IMR-90 (cell line): Measurements from ENCODE around the gene AKT3. TPM values are rescaled to one million over a fixed set of nuclear protein-coding genes. Genes with fewer than 3 reads are reported as not detected.

Experiments
- ATAC-seq: fragments of 200-7000 bp; cut with Tn5 transposase; 2 replicates; pipeline ENCODE4 v1.9.1; 2020; ENCODE audit warnings: low read depth, mild to moderate bottlenecking, moderate library complexity
- BruUV-seq: library from RNA; stranded (reverse); fragments of 400-500 nt; replicated peaks from 2 replicates; lab custom pipeline; 2021; lab: Mats Ljungman, UMichigan
- CTCF ChIA-PET: fragments of 300-600 bp; formaldehyde crosslinking; extraction: SDS; loops from one replicate; lab custom pipeline; 2021; ENCODE audit warnings: antibody characterized with exemption; lab: Yijun Ruan, JAX
- POLR2A ChIA-PET: fragments of 300-600 bp; sonication (Branson Sonifier 250); formaldehyde crosslinking; loops from one replicate; lab custom pipeline; 2022; ENCODE audit warnings: antibody characterized with exemption; ENCODE audit not compliant: unreplicated experiment; lab: Charles Lee
- DNase-seq: peaks from one replicate; pipeline ENCODE4 v3.0.0; 2013
- H2AFZ ChIP-seq: replicated peaks from 2 replicates; pipeline ENCODE3; 2013; ENCODE audit warnings: low read length, mild to moderate bottlenecking; ENCODE audit not compliant: poor library complexity
- H2AK5ac ChIP-seq: 2 replicates; pipeline ENCODE4 v1.6.1; 2013; ENCODE audit warnings: low read depth, low read length, inconsistent platforms
- H2AK9ac ChIP-seq: replicated peaks from 2 replicates; pipeline ENCODE3; 2013; ENCODE audit warnings: mild to moderate bottlenecking, low read depth, low read length, moderate library complexity; ENCODE audit not compliant: poor library complexity
- H2BK120ac ChIP-seq: 2 replicates; pipeline ENCODE4 v1.6.1; 2013; ENCODE audit warnings: low read depth, low read length, inconsistent platforms
- H2BK15ac ChIP-seq: 3 replicates; pipeline ENCODE4 v1.6.1; 2013; ENCODE audit warnings: low read depth, low read length, inconsistent platforms
- H2BK20ac ChIP-seq: 2 replicates; pipeline ENCODE4 v1.6.1; 2013; ENCODE audit warnings: low read depth, mild to moderate bottlenecking, inconsistent platforms, low read length, moderate library complexity
- H2BK5ac ChIP-seq: 2 replicates; pipeline ENCODE4 v1.6.1; 2013; ENCODE audit warnings: mild to moderate bottlenecking, low read depth, low read length, inconsistent platforms; ENCODE audit not compliant: poor library complexity, severe bottlenecking
- H3K14ac ChIP-seq: replicated peaks from 2 replicates; pipeline ENCODE4 v1.6.1; 2013; ENCODE audit warnings: low read depth, low read length, inconsistent platforms
- H3K18ac ChIP-seq: 2 replicates; pipeline ENCODE4 v1.6.1; 2013; ENCODE audit warnings: low read depth, low read length, control low read depth
- H3K23ac ChIP-seq: 2 replicates; pipeline ENCODE4 v1.6.1; 2013; ENCODE audit warnings: low read depth, low read length, inconsistent platforms
- H3K27ac ChIP-seq: 2 replicates; pipeline ENCODE4 v1.5.1; 2013; ENCODE audit warnings: mild to moderate bottlenecking, control low read depth, low read length; ENCODE audit not compliant: insufficient read depth
- H3K27me3 ChIP-seq: 2 replicates; pipeline ENCODE4 v1.6.1; 2013; ENCODE audit warnings: low read length; ENCODE audit not compliant: control insufficient read depth, insufficient read depth
- H3K36me3 ChIP-seq: 2 replicates; pipeline ENCODE4 v1.6.1; 2013; ENCODE audit warnings: low read length, mixed read lengths; ENCODE audit not compliant: control insufficient read depth, insufficient read depth
- H3K4ac ChIP-seq: 2 replicates; pipeline ENCODE4 v1.6.1; 2013; ENCODE audit warnings: low read depth, low read length, inconsistent platforms
- H3K4me1 ChIP-seq: 2 replicates; pipeline ENCODE4 v1.6.1; 2013; ENCODE audit warnings: low read length, mixed read lengths; ENCODE audit not compliant: control insufficient read depth, insufficient read depth
- H3K4me2 ChIP-seq: 2 replicates; pipeline ENCODE4 v1.6.1; 2013; ENCODE audit warnings: low read depth, mild to moderate bottlenecking, control low read depth, low read length, moderate library complexity
- H3K4me3 ChIP-seq: 2 replicates; pipeline ENCODE4 v1.5.1; 2013; ENCODE audit warnings: low read depth, mild to moderate bottlenecking, control low read depth, low read length, moderate library complexity; ENCODE audit not compliant: insufficient read depth
- H3K56ac ChIP-seq: 2 replicates; pipeline ENCODE4 v1.6.1; 2013; ENCODE audit warnings: low read length, inconsistent platforms; ENCODE audit not compliant: insufficient read depth; ENCODE audit errors: extremely low read depth
- H3K79me1 ChIP-seq, 2 experiments: 2 replicates each; pipeline ENCODE4 v1.6.1; 2013; ENCODE audit warnings: low read length in 2 of 2, inconsistent platforms in 1 of 2, low read depth in 1 of 2
- H3K9ac ChIP-seq: 2 replicates; pipeline ENCODE4 v1.6.1; 2013; ENCODE audit warnings: low read depth, low read length, control low read depth
- H3K9me1 ChIP-seq: 2 replicates; pipeline ENCODE4 v1.6.1; 2013; ENCODE audit warnings: low read length, inconsistent platforms; ENCODE audit not compliant: insufficient read depth
- H3K9me3 ChIP-seq: 2 replicates; pipeline ENCODE4 v1.6.1; 2013; ENCODE audit warnings: low read length; ENCODE audit not compliant: control insufficient read depth, insufficient read depth
- H4K20me1 ChIP-seq: 2 replicates; pipeline ENCODE4 v1.6.1; 2013; ENCODE audit warnings: low read length, inconsistent platforms; ENCODE audit not compliant: insufficient read depth
- H4K5ac ChIP-seq: 2 replicates; pipeline ENCODE4 v1.6.1; 2013; ENCODE audit warnings: mild to moderate bottlenecking, low read depth, low read length, control low read depth
- H4K8ac ChIP-seq, 2 experiments: 2 replicates each; pipeline ENCODE4 v1.6.1; 2013; ENCODE audit warnings: low read depth in 2 of 2, low read length in 2 of 2, control low read depth in 1 of 2, inconsistent platforms in 1 of 2
- H4K91ac ChIP-seq: 2 replicates; pipeline ENCODE4 v1.6.1; 2013; ENCODE audit warnings: low read depth, low read length, inconsistent platforms; ENCODE audit not compliant: insufficient read depth
- BHLHE40 ChIP-seq: fragments of 150-350 bp; IDR thresholded peaks from 2 replicates; pipeline ENCODE4 v1.6.1; 2016; ENCODE audit warnings: mild to moderate bottlenecking, low read depth, low read length
- CEBPB ChIP-seq: IDR thresholded peaks from 2 replicates; pipeline ENCODE4 v1.6.1; 2012; ENCODE audit warnings: low read depth, low read length, improper control_type of control experiment
- CHD1 ChIP-seq: IDR thresholded peaks from 2 replicates; pipeline ENCODE4 v1.6.1; 2012; ENCODE audit warnings: low read depth, low read length, improper control_type of control experiment
- FOS ChIP-seq: fragments of 150-350 bp; IDR thresholded peaks from 2 replicates; pipeline ENCODE4 v1.6.1; 2016; ENCODE audit warnings: low read depth, low read length
- MAFK ChIP-seq: IDR thresholded peaks from 2 replicates; pipeline ENCODE4 v1.6.1; 2012; ENCODE audit warnings: low read depth, low read length, improper control_type of control experiment
- MAZ ChIP-seq: IDR thresholded peaks from 2 replicates; pipeline ENCODE4 v1.6.1; 2012; ENCODE audit warnings: low read depth, mild to moderate bottlenecking, low read length, improper control_type of control experiment, moderate library complexity, borderline replicate concordance
- MXI1 ChIP-seq: IDR thresholded peaks from 2 replicates; pipeline ENCODE4 v1.6.1; 2012; ENCODE audit warnings: low read depth, mild to moderate bottlenecking, low read length, moderate library complexity, borderline replicate concordance
- NFE2L2 ChIP-seq: fragments of 150-350 bp; IDR thresholded peaks from 2 replicates; pipeline ENCODE4 v1.6.1; 2016; ENCODE audit warnings: low read depth, mild to moderate bottlenecking, low read length
- POLR2A ChIP-seq: IDR thresholded peaks from 2 replicates; pipeline ENCODE4 v1.6.1; 2012; ENCODE audit warnings: mild to moderate bottlenecking, low read depth, low read length
- RAD21 ChIP-seq: IDR thresholded peaks from 2 replicates; pipeline ENCODE4 v1.6.1; 2012; ENCODE audit warnings: low read length, improper control_type of control experiment
- RCOR1 ChIP-seq: IDR thresholded peaks from 2 replicates; pipeline ENCODE4 v1.6.1; 2012; ENCODE audit warnings: mild to moderate bottlenecking, low read length, improper control_type of control experiment; ENCODE audit not compliant: insufficient replicate concordance
- RFX5 ChIP-seq: IDR thresholded peaks from 2 replicates; pipeline ENCODE4 v1.8.0; 2012; ENCODE audit warnings: low read depth, mild to moderate bottlenecking, low read length, moderate library complexity
- SMC3 ChIP-seq: fragments of 150-350 bp; IDR thresholded peaks from 2 replicates; pipeline ENCODE4 v1.6.1; 2016; ENCODE audit warnings: low read depth, mild to moderate bottlenecking, antibody characterized with exemption, low read length, moderate library complexity
- WGBS, 2 experiments: methylation state at CpG; one replicate each; pipeline versions ENCODE4 v1.1.5 to v1.1.7; 2013; ENCODE audit warnings: missing lambda C conversion rate in 2 of 2; ENCODE audit not compliant: insufficient read length in 1 of 2; ENCODE audit errors: extremely low coverage in 2 of 2; 5-methylcytosine and 5-hydroxymethylcytosine counted together
- dilution Hi-C: fragments of 300-500 bp; cut with HindIII; formaldehyde crosslinking; loops from one replicate; pipeline ENCODE4 v1.14.3; 2018; ENCODE audit warnings: low sequenced_read_pairs; ENCODE audit not compliant: unreplicated experiment
- in situ Hi-C: fragments of 300-500 bp; cut with MboI; formaldehyde crosslinking; loops from 3 replicates; pipeline ENCODE4 v1.14.3; 2019; ENCODE audit warnings: low sequenced_read_pairs, inconsistent platforms, mixed read lengths
- intact Hi-C: fragments of 100-400 bp; cut with micrococcal nuclease; formaldehyde crosslinking; loops from 2 replicates; pipeline ENCODE4 v1.10.0; 2022
- polyA plus RNA-seq, 3 experiments: library from polyadenylated mRNA; depleted of rRNA; stranded (reverse); fragments of >200 nt; gene quantifications; 2 replicates each; pipeline ENCODE4 v1.2.3, GENCODE V29; 2012; ENCODE audit warnings: low replicate concordance in 1 of 3
- total RNA-seq: library from RNA; depleted of rRNA; stranded (reverse); fragments of >200 nt; gene quantifications from 2 replicates; pipeline ENCODE4 v1.2.3, GENCODE V29; 2012
- TF ChIP-seq, protein P1 (sequence below): fragments of 150-350 bp; IDR thresholded peaks from 2 replicates; pipeline ENCODE4 v1.6.1; 2016; ENCODE audit warnings: low read depth, mild to moderate bottlenecking, low read length, moderate library complexity, borderline replicate concordance
- TF ChIP-seq, protein P2 (sequence below): conservative IDR thresholded peaks from 2 replicates; pipeline ENCODE4 v1.5.1; 2012; ENCODE audit warnings: mild to moderate bottlenecking, low read depth, low read length, improper control_type of control experiment
- TF ChIP-seq, protein P3 (sequence below): fragments of 150-350 bp; IDR thresholded peaks from 2 replicates; pipeline ENCODE4 v1.6.1; 2017; ENCODE audit warnings: mild to moderate bottlenecking, antibody characterized with exemption, low read length, low read depth

Gene AKT3
- total and polyA plus RNA-seq, 2 of the 4 experiments (the other 2 are of a cell fraction) = 15.2 to 19.4 TPM

DNA sequence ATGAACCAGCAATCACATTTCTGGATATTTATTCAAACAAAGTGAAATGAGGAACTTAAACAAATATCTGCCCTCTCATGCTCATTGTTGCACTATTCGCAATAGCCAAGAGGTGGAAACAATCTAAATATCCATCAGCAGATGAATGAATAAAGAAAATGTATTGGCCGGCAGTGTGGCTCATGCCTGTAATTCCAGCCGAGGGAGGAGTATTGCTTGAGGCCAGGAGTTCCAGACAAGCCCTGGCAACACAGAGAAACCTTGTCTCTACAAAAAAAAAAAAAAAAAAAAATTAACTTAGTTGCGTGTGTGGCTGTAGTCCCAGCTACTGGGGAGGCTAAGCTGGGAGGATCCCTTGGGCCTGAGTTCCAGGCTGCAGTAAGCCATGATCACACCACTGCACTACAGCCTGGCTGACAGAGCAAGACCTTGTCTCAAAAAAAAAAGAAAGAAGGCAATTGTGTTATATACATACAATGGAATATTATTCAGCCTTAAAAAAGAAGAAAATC lies 191.4 kb downstream of the AKT3 start:
- ChIA-PET POLR2A (no interaction called here), CTCF (no interaction called here)
- no peak for TF ChIP-seq POLR2A
- no peak for TF ChIP-seq SMC3
- TF ChIP-seq MAFK = no peak
- TF ChIP-seq, protein P1, sequence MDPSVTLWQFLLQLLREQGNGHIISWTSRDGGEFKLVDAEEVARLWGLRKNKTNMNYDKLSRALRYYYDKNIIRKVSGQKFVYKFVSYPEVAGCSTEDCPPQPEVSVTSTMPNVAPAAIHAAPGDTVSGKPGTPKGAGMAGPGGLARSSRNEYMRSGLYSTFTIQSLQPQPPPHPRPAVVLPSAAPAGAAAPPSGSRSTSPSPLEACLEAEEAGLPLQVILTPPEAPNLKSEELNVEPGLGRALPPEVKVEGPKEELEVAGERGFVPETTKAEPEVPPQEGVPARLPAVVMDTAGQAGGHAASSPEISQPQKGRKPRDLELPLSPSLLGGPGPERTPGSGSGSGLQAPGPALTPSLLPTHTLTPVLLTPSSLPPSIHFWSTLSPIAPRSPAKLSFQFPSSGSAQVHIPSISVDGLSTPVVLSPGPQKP = no peak
- TF ChIP-seq, protein P2, sequence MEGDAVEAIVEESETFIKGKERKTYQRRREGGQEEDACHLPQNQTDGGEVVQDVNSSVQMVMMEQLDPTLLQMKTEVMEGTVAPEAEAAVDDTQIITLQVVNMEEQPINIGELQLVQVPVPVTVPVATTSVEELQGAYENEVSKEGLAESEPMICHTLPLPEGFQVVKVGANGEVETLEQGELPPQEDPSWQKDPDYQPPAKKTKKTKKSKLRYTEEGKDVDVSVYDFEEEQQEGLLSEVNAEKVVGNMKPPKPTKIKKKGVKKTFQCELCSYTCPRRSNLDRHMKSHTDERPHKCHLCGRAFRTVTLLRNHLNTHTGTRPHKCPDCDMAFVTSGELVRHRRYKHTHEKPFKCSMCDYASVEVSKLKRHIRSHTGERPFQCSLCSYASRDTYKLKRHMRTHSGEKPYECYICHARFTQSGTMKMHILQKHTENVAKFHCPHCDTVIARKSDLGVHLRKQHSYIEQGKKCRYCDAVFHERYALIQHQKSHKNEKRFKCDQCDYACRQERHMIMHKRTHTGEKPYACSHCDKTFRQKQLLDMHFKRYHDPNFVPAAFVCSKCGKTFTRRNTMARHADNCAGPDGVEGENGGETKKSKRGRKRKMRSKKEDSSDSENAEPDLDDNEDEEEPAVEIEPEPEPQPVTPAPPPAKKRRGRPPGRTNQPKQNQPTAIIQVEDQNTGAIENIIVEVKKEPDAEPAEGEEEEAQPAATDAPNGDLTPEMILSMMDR = no peak
- TF ChIP-seq MAZ = no peak
- no peak for TF ChIP-seq CHD1
- TF ChIP-seq CEBPB = no peak
- TF ChIP-seq MXI1 = no peak
- TF ChIP-seq, protein P3, sequence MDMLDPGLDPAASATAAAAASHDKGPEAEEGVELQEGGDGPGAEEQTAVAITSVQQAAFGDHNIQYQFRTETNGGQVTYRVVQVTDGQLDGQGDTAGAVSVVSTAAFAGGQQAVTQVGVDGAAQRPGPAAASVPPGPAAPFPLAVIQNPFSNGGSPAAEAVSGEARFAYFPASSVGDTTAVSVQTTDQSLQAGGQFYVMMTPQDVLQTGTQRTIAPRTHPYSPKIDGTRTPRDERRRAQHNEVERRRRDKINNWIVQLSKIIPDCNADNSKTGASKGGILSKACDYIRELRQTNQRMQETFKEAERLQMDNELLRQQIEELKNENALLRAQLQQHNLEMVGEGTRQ = no peak
- TF ChIP-seq RCOR1 = no peak
- TF ChIP-seq RFX5 = no peak
- no peak for TF ChIP-seq BHLHE40
- TF ChIP-seq FOS = no peak
- TF ChIP-seq NFE2L2 = no peak
- TF ChIP-seq RAD21 = no peak
- WGBS, 2 experiments = no CpG with 5 or more reads among the region's 4 CpGs
- no peaks in the 10 kb centered on the region for H3K4me1 ChIP-seq
- H3K79me1 ChIP-seq = peaks cover 7 to 8% of the 10 kb centered on the region in 2 experiments
- H4K91ac ChIP-seq = no peak overlapping the region
- BruUV-seq = no TSS peak
- no peak overlapping the region for H2BK5ac ChIP-seq
- ATAC-seq = no peak
- H4K8ac ChIP-seq = no peak overlapping the region
- H4K5ac ChIP-seq = no peak overlapping the region
- H3K18ac ChIP-seq = no peak overlapping the region
- no peak overlapping the region for H3K9ac ChIP-seq
- H3K9me3 ChIP-seq = no peaks in the 10 kb centered on the region
- H3K56ac ChIP-seq = no peak overlapping the region
- H2AK9ac ChIP-seq = no peak overlapping the region
- intact Hi-C loops (no loop called here), dilution Hi-C loops (no loop called here), in situ Hi-C loops (no loop called here)
- no peak overlapping the region for H3K23ac ChIP-seq
- peaks cover 5% of the 10 kb centered on the region for H3K36me3 ChIP-seq
- no peak for DNase-seq
- no peak overlapping the region for H3K4me2 ChIP-seq
- H2BK120ac ChIP-seq = no peak overlapping the region
- H3K4ac ChIP-seq = no peak overlapping the region
- H2BK15ac ChIP-seq = no peak overlapping the region
- no peak overlapping the region for H2BK20ac ChIP-seq
- no peak overlapping the region for H3K27ac ChIP-seq
- no peaks in the 10 kb centered on the region for H4K20me1 ChIP-seq
- H2AFZ ChIP-seq = no peak overlapping the region
- H2AK5ac ChIP-seq = no peak overlapping the region
- peaks cover 3% of the 10 kb centered on the region; the same call in 1 of the 2 replicates for H3K9me1 ChIP-seq
- no peaks in the 10 kb centered on the region for H3K27me3 ChIP-seq
- H3K14ac ChIP-seq = no peak overlapping the region
- H3K4me3 ChIP-seq = no peak overlapping the region
